ENCODE results near the gene AKT3. TPM values are rescaled to one million over a fixed set of nuclear protein-coding genes. Genes with fewer than 3 reads are reported as not detected.

Gene AKT3
- total RNA-seq, 1 donor from 2014 or later = 169 TPM

GRCh38 chr1:243546457-243546856 is 303.6 kb downstream of the AKT3 start:
- Mint-ChIP-seq H3K27me3 (ENCODE audit: unreplicated experiment) (no peaks in the 10 kb centered on the region), H3K36me3 (ENCODE audit: unreplicated experiment) (no peaks in the 10 kb centered on the region), H3K9me3 (ENCODE audit: unreplicated experiment) (no peaks in the 10 kb centered on the region), H3K4me1 (ENCODE audit: low read depth, unreplicated experiment) (peaks cover 8% of the 10 kb centered on the region), H3K27ac (ENCODE audit: unreplicated experiment) (no peak overlapping the region), H3K4me3 (ENCODE audit: unreplicated experiment) (no peak overlapping the region)
- no peak for DNase-seq
- TF ChIP-seq CTCF (IDR thresholded peaks at IDR 0.05; ENCODE audit: partially characterized antibody, unreplicated experiment) = no peak

GRCh38 chr1:243543501-243543900 is 306.5 kb downstream of the AKT3 start:
- Mint-ChIP-seq H3K4me3 (ENCODE audit: unreplicated experiment) (no peak overlapping the region), H3K27me3 (ENCODE audit: unreplicated experiment) (no peaks in the 10 kb centered on the region), H3K36me3 (ENCODE audit: unreplicated experiment) (no peaks in the 10 kb centered on the region), H3K9me3 (ENCODE audit: unreplicated experiment) (no peaks in the 10 kb centered on the region), H3K27ac (ENCODE audit: unreplicated experiment) (no peak overlapping the region), H3K4me1 (ENCODE audit: low read depth, unreplicated experiment) (peaks cover 7% of the 10 kb centered on the region)
- DNase-seq = no peak
- TF ChIP-seq CTCF (IDR thresholded peaks at IDR 0.05; ENCODE audit: partially characterized antibody, unreplicated experiment) = no peak

- H3K9me3 Mint-ChIP-seq (ENCODE audit: unreplicated experiment) = no peaks in the 10 kb centered on the region
- H3K36me3 Mint-ChIP-seq (ENCODE audit: unreplicated experiment) = peaks cover 4% of the 10 kb centered on the region
- no peak for DNase-seq
- H3K27ac Mint-ChIP-seq (ENCODE audit: unreplicated experiment) = peak overlapping the region; percentile 28
- H3K4me3 Mint-ChIP-seq (ENCODE audit: unreplicated experiment) = no peak overlapping the region
- TF ChIP-seq CTCF (IDR thresholded peaks at IDR 0.05; ENCODE audit: partially characterized antibody, unreplicated experiment) = no peak
- H3K27me3 Mint-ChIP-seq (ENCODE audit: unreplicated experiment) = no peaks in the 10 kb centered on the region
- peaks cover 5% of the 10 kb centered on the region for H3K4me1 Mint-ChIP-seq (ENCODE audit: low read depth, unreplicated experiment)
These were observed 307.2 kb downstream of the AKT3 start for GRCh38 chr1:243542739-243543415.

GRCh38 chr1:243539636-243540035 is 310.4 kb downstream of the AKT3 start:
- TF ChIP-seq CTCF (IDR thresholded peaks at IDR 0.05; ENCODE audit: partially characterized antibody, unreplicated experiment) = no peak
- H3K27ac Mint-ChIP-seq (ENCODE audit: unreplicated experiment) = no peak overlapping the region
- DNase-seq = no peak
- H3K4me1 Mint-ChIP-seq (ENCODE audit: low read depth, unreplicated experiment) = peaks cover 11% of the 10 kb centered on the region
- no peaks in the 10 kb centered on the region for H3K9me3 Mint-ChIP-seq (ENCODE audit: unreplicated experiment)
- H3K27me3 Mint-ChIP-seq (ENCODE audit: unreplicated experiment) = peaks cover 2% of the 10 kb centered on the region
- no peak overlapping the region for H3K4me3 Mint-ChIP-seq (ENCODE audit: unreplicated experiment)
- peaks cover 4% of the 10 kb centered on the region for H3K36me3 Mint-ChIP-seq (ENCODE audit: unreplicated experiment)

- no peak for DNase-seq
- Mint-ChIP-seq H3K27me3 (ENCODE audit: unreplicated experiment) (peaks cover 4% of the 10 kb centered on the region), H3K4me1 (ENCODE audit: low read depth, unreplicated experiment) (peaks cover 11% of the 10 kb centered on the region), H3K36me3 (ENCODE audit: unreplicated experiment) (peaks cover 5% of the 10 kb centered on the region), H3K27ac (ENCODE audit: unreplicated experiment) (no peak overlapping the region), H3K4me3 (ENCODE audit: unreplicated experiment) (no peak overlapping the region), H3K9me3 (ENCODE audit: unreplicated experiment) (no peaks in the 10 kb centered on the region)
- TF ChIP-seq CTCF (IDR thresholded peaks at IDR 0.05; ENCODE audit: partially characterized antibody, unreplicated experiment) = no peak
These were observed 315.0 kb downstream of the AKT3 start for GRCh38 chr1:243535014-243535413.

Measured in glutamatergic neuron (in vitro differentiated cells).